Measurements from ENCODE around the gene RPL18.

RPL18 gene

GRCh38 chr19:48568345-48568886 lies 50.6 kb downstream of the RPL18 start (continued):
- TF ChIP-seq ZNF341 (tag by site-specific recombination; IDR thresholded peaks at IDR 0.05; ENCODE audit: low read depth) (peak; percentile 86), GLI2 (tag by site-specific recombination; IDR thresholded peaks at IDR 0.05; ENCODE audit: borderline replicate concordance, low read depth) (no peak), ZNF677 (tag by site-specific recombination; IDR thresholded peaks at IDR 0.05) (no peak), ZNF692 (tag by site-specific recombination; IDR thresholded peaks at IDR 0.05) (peak; percentile 48; the same call in 1 of the 2 replicates), FEZF1 (tag by site-specific recombination; IDR thresholded peaks at IDR 0.05) (no peak), ZBTB20 (tag by site-specific recombination; IDR thresholded peaks at IDR 0.05) (peak; percentile 63; the same call in 1 of the 2 replicates), ZNF23 (tag by site-specific recombination; IDR thresholded peaks at IDR 0.05; ENCODE audit: borderline replicate concordance) (no peak), ZBTB26 (tag by site-specific recombination; optimal IDR thresholded peaks at IDR 0.05) (peak; percentile 13), ZNF18 (tag by site-specific recombination; IDR thresholded peaks at IDR 0.05) (no peak), ZBTB21 (tag by site-specific recombination; IDR thresholded peaks at IDR 0.05) (no peak), ZFHX2 (tag by site-specific recombination; conservative IDR thresholded peaks at IDR 0.05) (no peak), GLIS2 (tag by site-specific recombination; IDR thresholded peaks at IDR 0.05) (peak; percentile 55), ZNF707 (tag by site-specific recombination; IDR thresholded peaks at IDR 0.05) (no peak), PRDM10 (tag by site-specific recombination; IDR thresholded peaks at IDR 0.05) (peak; percentile 44; the same call in 1 of the 2 replicates), BCL11B (tag by site-specific recombination; IDR thresholded peaks at IDR 0.05; ENCODE audit: low read depth) (no peak), ZNF280C (tag by site-specific recombination; IDR thresholded peaks at IDR 0.05) (no peak), SCRT2 (tag by site-specific recombination; IDR thresholded peaks at IDR 0.05) (0 out of 2 replicates have a peak, but pooled peaks have one; percentile 14), CTCF (tag by site-specific recombination; IDR thresholded peaks at IDR 0.05) (no peak), GLI4 (tag by site-specific recombination; IDR thresholded peaks at IDR 0.05) (0 out of 2 replicates have a peak, but pooled peaks have one; percentile 33), ZNF830 (tag by site-specific recombination; IDR thresholded peaks at IDR 0.05; ENCODE audit: low read depth) (no peak), HIC1 (tag by site-specific recombination; IDR thresholded peaks at IDR 0.05) (peak; percentile 85), ZNF155 (tag by site-specific recombination; IDR thresholded peaks at IDR 0.05) (no peak), MEIS1 (CRISPR knock-in tag; IDR thresholded peaks at IDR 0.05; ENCODE audit: borderline replicate concordance) (no peak), ZXDB (tag by site-specific recombination; IDR thresholded peaks at IDR 0.05) (no peak), ZNF366 (tag by site-specific recombination; conservative IDR thresholded peaks at IDR 0.05) (peak; percentile 61; the same call in 1 of the 2 replicates), ZSCAN23 (tag by site-specific recombination; IDR thresholded peaks at IDR 0.05) (no peak)

Data from HEK293 (cell line).